Measurements from ENCODE around the gene FOXL1.
"Not testable (repeated sequence)": the region's sequence is repeated elsewhere in the genome, so short reads cannot be mapped to it uniquely, and the experiment has no call there.

FOXL1 gene

GRCh38 chr16:86580791-86581170 is 2.4 kb downstream of the FOXL1 start:
- no peak for DNase-seq (ENCODE audit: low read depth in 2 of 2, low spot score in 1 of 2)

- no peak for DNase-seq (ENCODE audit: low read depth in 2 of 2, low spot score in 1 of 2)
Measured at GRCh38 chr16:86581458-86581857, 3.1 kb downstream of the FOXL1 start.

GRCh38 chr16:86584071-86584685 is 5.8 kb downstream of the FOXL1 start:
- DNase-seq (ENCODE audit: low read depth in 2 of 2, low spot score in 1 of 2): no peak

- DNase-seq (ENCODE audit: low read depth in 2 of 2, low spot score in 1 of 2): no peak
Measured at GRCh38 chr16:86584726-86585721, 6.7 kb downstream of the FOXL1 start.

GRCh38 chr16:86585821-86586611 is 7.7 kb downstream of the FOXL1 start:
- no peak for DNase-seq (ENCODE audit: low read depth in 2 of 2, low spot score in 1 of 2)

GRCh38 chr16:86587487-86587886 is 9.1 kb downstream of the FOXL1 start:
- DNase-seq (ENCODE audit: low read depth in 2 of 2, low spot score in 1 of 2): no peak

GRCh38 chr16:86587955-86588354 is 9.6 kb downstream of the FOXL1 start:
- not testable (repeated sequence) for DNase-seq (ENCODE audit: low read depth in 2 of 2, low spot score in 1 of 2)

- DNase-seq (ENCODE audit: low read depth in 2 of 2, low spot score in 1 of 2): no peak
Measured at GRCh38 chr16:86590501-86591144, 12.3 kb downstream of the FOXL1 start.

- no peak for DNase-seq (ENCODE audit: low read depth in 2 of 2, low spot score in 1 of 2)
Measured at GRCh38 chr16:86591270-86591669, 12.9 kb downstream of the FOXL1 start.

GRCh38 chr16:86593913-86594620 is 15.7 kb downstream of the FOXL1 start:
- DNase-seq (ENCODE audit: low read depth in 2 of 2, low spot score in 1 of 2): no peak

GRCh38 chr16:86594721-86595120 is 16.4 kb downstream of the FOXL1 start:
- DNase-seq (ENCODE audit: low read depth in 2 of 2, low spot score in 1 of 2): no peak

GRCh38 chr16:86595983-86596605 is 17.7 kb downstream of the FOXL1 start:
- no peak for DNase-seq (ENCODE audit: low read depth in 2 of 2, low spot score in 1 of 2)

GRCh38 chr16:86597126-86597879 is 19.0 kb downstream of the FOXL1 start:
- no peak for DNase-seq (ENCODE audit: low read depth in 2 of 2, low spot score in 1 of 2)

- DNase-seq (ENCODE audit: low read depth in 2 of 2, low spot score in 1 of 2): no peak
Measured at GRCh38 chr16:86597880-86598606, 19.7 kb downstream of the FOXL1 start.

GRCh38 chr16:86598607-86599565 is 20.5 kb downstream of the FOXL1 start:
- DNase-seq (ENCODE audit: low read depth in 2 of 2, low spot score in 1 of 2): no peak

GRCh38 chr16:86601356-86601755 is 23.0 kb downstream of the FOXL1 start:
- DNase-seq (ENCODE audit: low read depth in 2 of 2, low spot score in 1 of 2): no peak

GRCh38 chr16:86602521-86602920 is 24.2 kb downstream of the FOXL1 start:
- no peak for DNase-seq (ENCODE audit: low read depth in 2 of 2, low spot score in 1 of 2)

All from stimulated activated CD8-positive, alpha-beta memory T cell treated with anti-CD3 and anti-CD28 coated beads, Interleukin-4, amount 100 ng/mL, for 1 hour (primary cell).